Brain microvascular endothelial cell (primary cell): ENCODE results near the gene TM4SF4.
A peak's percentile ranks its signal among the peaks of the same experiment; 100 is the strongest.

ENCODE experiments used
- DNase-seq: peaks from one replicate; pipeline ENCODE4 v3.0.0-alpha.2; 2020
- H3K27ac ChIP-seq: fragments of 250-450 bp; sonication (Bioruptor Pico); 2 replicates; pipeline ENCODE4 v1.5.1; 2020; ENCODE audit warnings: mild to moderate bottlenecking, moderate library complexity
- H3K27me3 ChIP-seq: fragments of 250-450 bp; sonication (Bioruptor Pico); replicated peaks from 2 replicates; pipeline ENCODE4 v1.5.1; 2020; ENCODE audit warnings: mild to moderate bottlenecking
- H3K36me3 ChIP-seq: fragments of 250-450 bp; sonication (Bioruptor Pico); replicated peaks from 2 replicates; pipeline ENCODE4 v1.5.1; 2020; ENCODE audit warnings: mild to moderate bottlenecking
- H3K4me3 ChIP-seq: 2 replicates; pipeline ENCODE4 v1.5.1; 2011; ENCODE audit warnings: low read depth, mild to moderate bottlenecking, control low read depth, low read length, moderate library complexity
- in situ Hi-C: cut with HindIII; loops from 2 replicates; pipeline ENCODE4 v1.10.0; 2017; ENCODE audit warnings: low sequenced_read_pairs, low pct_ligation_motif_present
- TF ChIP-seq, protein P1 (sequence below): IDR thresholded peaks from 2 replicates; pipeline ENCODE4 v1.5.1; 2011; ENCODE audit warnings: low read depth, mild to moderate bottlenecking, moderate library complexity, low read length, control low read depth, inconsistent platforms; ENCODE audit errors: missing control alignments

The TM4SF4 gene

DNA sequence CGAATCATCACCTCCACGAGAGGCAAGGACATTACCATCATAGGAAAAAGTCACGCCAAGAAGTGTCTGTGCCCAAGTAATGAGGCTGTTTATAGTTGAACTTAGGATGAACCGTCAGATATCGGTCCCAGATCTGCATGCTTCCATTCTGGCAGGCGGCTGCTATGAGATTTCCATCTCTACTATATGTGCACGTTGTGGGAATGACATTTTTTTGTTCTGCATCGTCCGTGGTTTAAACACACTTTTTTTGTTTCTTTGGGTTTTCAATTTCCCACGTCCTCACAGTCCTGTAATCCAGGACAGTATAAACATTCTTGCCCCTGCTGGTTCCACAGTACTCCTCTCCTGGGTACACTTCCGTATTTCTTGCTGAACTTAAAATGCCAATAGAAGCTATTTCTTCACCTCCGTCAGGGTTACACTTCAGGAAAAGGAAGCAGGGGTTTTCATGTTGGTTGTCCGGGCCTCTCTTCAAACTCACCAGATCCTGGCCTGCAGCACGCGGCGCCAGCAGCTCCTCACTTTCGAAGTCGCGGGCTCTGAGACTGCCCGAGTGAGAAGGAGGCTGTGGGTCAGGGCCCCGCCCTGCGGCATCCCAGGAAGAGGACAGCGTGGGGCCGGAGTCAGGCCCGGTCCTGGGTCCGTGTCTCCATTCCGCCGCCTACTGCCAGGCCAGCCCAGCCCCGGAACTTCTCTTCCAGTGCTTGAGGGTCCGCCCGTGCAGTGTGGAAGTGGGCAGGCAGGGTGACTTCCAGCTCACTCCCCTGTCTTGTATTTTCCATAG lies 9.8 kb upstream of the TM4SF4 start:
- no peak for DNase-seq
- TF ChIP-seq, protein P1, sequence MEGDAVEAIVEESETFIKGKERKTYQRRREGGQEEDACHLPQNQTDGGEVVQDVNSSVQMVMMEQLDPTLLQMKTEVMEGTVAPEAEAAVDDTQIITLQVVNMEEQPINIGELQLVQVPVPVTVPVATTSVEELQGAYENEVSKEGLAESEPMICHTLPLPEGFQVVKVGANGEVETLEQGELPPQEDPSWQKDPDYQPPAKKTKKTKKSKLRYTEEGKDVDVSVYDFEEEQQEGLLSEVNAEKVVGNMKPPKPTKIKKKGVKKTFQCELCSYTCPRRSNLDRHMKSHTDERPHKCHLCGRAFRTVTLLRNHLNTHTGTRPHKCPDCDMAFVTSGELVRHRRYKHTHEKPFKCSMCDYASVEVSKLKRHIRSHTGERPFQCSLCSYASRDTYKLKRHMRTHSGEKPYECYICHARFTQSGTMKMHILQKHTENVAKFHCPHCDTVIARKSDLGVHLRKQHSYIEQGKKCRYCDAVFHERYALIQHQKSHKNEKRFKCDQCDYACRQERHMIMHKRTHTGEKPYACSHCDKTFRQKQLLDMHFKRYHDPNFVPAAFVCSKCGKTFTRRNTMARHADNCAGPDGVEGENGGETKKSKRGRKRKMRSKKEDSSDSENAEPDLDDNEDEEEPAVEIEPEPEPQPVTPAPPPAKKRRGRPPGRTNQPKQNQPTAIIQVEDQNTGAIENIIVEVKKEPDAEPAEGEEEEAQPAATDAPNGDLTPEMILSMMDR, result no peak
- Histone ChIP-seq H3K27me3 (no peaks in the 10 kb centered on the region), H3K36me3 (no peaks in the 10 kb centered on the region), H3K4me3 (no peak overlapping the region), H3K27ac (no peak overlapping the region)
- in situ Hi-C loops, result no loop called here

DNA sequence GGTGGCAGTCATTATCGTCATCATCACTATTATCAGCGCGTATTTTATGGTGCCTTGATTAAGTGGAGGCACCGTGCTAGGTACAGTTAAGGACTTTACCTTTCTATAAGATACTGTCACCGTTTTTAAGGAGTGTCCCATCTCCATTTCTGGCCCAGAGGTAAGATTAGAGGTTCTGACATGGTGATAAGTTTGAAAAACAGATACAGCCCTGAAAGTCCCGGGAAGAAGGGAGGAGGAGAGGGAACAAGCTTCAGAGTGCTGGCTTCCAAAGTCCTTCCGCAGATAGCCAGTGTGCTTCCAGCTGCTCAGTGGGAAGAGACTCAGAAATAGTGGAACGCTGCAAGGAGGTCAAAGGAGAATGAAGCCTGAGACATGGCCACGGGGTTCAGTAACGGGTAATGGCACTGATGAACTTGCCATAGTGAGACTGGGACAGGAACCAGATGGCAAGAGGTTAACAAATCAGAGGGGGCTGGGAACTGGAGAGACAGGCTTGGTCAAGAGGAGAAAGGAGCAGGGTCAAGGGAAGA lies 9.1 kb upstream of the TM4SF4 start:
- in situ Hi-C loops, result no loop called here
- TF ChIP-seq, protein P1, result no peak
- H3K27me3 ChIP-seq, result no peaks in the 10 kb centered on the region
- no peak overlapping the region for H3K4me3 ChIP-seq
- H3K27ac ChIP-seq, result no peak overlapping the region
- DNase-seq, result no peak
- H3K36me3 ChIP-seq, result no peaks in the 10 kb centered on the region

DNA sequence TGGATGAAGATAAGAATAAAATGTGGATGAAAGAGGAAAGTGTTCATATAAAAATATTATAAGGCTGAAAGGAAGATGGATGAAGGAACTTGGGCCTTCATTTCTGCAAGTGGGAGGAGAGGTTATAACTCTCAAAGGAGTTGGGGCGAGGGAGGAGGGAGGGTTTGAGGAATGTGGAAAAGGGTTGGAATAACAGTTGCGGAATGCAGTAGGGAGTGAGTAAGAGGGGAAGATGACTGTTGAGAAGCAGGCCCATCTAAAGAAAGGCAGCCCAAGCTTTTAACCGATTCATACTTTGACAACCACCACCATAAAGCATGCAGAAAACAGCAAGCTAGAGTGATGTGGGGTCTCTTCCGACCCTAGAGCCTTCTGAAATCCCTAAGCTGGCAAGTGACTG lies 8.3 kb upstream of the TM4SF4 start:
- in situ Hi-C loops, result no loop called here
- Histone ChIP-seq H3K27ac (peak overlapping the region; percentile 68), H3K27me3 (no peaks in the 10 kb centered on the region), H3K36me3 (no peaks in the 10 kb centered on the region), H3K4me3 (no peak overlapping the region)
- peak; percentile 84 for DNase-seq
- TF ChIP-seq, protein P1, result no peak

DNA sequence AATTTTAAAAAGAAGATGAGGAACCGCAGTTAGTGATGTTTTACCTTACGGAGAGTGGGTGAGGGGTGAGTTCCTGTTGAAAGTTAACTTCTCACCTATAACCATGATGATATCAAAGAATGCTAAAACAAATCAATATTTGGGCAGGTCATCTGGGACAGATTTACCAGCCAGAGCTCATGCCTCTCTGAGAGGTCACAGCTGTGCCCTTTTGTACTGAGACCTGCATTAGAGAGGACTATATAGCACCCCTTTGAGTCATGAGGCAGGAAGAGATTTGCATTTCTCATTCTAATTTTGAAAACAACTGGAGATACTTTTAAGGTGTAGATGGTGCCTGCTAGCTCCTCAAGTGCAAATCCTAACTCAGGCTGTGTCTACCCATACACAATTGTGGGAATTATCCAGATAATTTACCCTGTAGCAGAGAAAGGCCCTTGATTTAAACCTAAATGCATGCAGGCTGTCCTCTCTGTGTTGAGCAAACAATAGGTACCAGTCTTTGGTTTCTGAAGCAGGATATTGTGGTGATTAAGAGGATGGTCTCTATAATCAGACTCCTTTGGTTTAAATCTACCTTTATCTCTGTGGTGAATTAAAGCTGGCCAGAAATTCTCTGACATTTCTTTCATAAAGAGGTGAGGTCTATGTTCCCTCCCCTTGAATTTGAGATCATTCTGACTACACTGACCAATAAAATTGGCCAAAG lies 5.8 kb upstream of the TM4SF4 start:
- in situ Hi-C loops, result no loop called here
- TF ChIP-seq, protein P1, result no peak
- no peaks in the 10 kb centered on the region for H3K36me3 ChIP-seq
- no peak overlapping the region for H3K4me3 ChIP-seq
- DNase-seq, result no peak
- H3K27me3 ChIP-seq, result no peaks in the 10 kb centered on the region
- no peak overlapping the region for H3K27ac ChIP-seq

DNA sequence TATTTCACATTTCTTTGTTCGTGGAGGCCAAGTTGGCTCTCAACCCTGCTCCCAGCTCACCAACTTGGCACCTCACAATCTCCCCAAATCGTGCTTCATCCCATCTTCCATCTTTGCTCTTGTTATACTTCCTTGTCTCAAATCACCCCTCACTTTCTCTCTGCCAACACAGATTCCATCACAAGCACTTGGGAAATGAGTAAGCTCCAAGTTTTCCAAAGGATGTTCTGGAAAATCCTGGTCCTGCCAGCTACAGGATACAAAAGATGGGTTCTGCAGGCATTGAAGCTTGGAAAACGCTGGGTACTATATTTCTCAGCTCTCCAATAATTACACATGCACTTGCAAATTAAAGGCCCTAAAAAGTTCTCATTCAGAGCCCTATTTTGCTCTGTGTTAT lies 4.1 kb upstream of the TM4SF4 start:
- no peak overlapping the region for H3K4me3 ChIP-seq
- H3K27ac ChIP-seq, result no peak overlapping the region
- no peaks in the 10 kb centered on the region for H3K27me3 ChIP-seq
- TF ChIP-seq, protein P1, result no peak
- no peak for DNase-seq
- in situ Hi-C loops, result no loop called here
- no peaks in the 10 kb centered on the region for H3K36me3 ChIP-seq
